Measurements from ENCODE around the gene UMAD1. TPM values are rescaled to one million over a fixed set of nuclear protein-coding genes. Genes with fewer than 3 reads are reported as not detected.

UMAD1 gene
- total RNA-seq, 1 donor from 2014 or later = 13.9 TPM

DNA sequence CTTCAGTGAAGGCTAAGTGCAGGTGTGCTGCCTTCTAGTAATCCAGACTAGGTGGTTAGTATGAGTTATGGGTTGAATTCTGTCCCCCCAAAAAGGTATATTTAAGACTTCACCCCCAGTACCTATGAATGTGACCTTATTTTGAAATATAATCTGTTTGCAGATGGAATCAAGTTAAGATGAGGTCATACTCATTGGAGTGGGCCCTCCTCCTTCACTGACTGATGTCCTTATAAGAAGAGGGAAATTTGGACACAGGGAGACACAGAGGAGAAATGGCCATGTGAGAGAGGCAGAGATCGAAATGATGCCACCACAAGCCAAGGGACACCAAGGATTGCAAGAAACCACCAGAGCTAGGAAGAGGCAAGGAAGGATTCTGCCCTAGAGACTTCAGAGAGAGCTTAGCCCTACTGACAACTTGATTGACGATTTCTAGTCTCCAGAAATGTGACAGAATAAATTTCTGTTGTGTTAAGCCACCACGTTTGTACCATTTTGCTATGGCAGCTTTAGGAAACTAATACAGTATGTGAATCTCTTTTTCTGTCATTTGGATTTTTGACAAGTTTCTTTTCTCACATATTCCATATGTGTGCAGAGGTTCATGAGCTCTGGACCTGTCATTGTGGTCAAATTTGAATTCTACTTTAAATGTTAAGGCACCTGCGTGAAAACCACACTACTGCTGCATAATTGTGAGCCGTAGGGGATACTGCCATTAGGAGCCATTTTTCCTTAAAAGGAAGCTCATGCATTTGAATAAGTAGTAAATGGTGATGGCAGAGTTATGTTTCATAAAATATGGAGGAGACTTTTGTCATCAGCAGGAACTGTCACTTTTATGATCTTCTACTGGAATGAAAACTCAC is 80.4 kb downstream of the UMAD1 start:
- Mint-ChIP-seq H3K9me3 (no peaks in the 10 kb centered on the region), H3K27me3 (no peaks in the 10 kb centered on the region), H3K36me3 (ENCODE audit: low read depth) (peaks cover 14% of the 10 kb centered on the region), H3K4me3 (no peak overlapping the region), H3K4me1 (peaks cover 18% of the 10 kb centered on the region), H3K27ac (no peak overlapping the region)
- no peak for ATAC-seq (ENCODE audit: low read depth)
- ChIA-PET POLR2A (no interaction called here), CTCF (no interaction called here)
- intact Hi-C loops (cut with micrococcal nuclease) = no loop called here
- no peak for DNase-seq
- TF ChIP-seq, protein P1, sequence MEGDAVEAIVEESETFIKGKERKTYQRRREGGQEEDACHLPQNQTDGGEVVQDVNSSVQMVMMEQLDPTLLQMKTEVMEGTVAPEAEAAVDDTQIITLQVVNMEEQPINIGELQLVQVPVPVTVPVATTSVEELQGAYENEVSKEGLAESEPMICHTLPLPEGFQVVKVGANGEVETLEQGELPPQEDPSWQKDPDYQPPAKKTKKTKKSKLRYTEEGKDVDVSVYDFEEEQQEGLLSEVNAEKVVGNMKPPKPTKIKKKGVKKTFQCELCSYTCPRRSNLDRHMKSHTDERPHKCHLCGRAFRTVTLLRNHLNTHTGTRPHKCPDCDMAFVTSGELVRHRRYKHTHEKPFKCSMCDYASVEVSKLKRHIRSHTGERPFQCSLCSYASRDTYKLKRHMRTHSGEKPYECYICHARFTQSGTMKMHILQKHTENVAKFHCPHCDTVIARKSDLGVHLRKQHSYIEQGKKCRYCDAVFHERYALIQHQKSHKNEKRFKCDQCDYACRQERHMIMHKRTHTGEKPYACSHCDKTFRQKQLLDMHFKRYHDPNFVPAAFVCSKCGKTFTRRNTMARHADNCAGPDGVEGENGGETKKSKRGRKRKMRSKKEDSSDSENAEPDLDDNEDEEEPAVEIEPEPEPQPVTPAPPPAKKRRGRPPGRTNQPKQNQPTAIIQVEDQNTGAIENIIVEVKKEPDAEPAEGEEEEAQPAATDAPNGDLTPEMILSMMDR (IDR thresholded peaks at IDR 0.05) = no peak

DNA sequence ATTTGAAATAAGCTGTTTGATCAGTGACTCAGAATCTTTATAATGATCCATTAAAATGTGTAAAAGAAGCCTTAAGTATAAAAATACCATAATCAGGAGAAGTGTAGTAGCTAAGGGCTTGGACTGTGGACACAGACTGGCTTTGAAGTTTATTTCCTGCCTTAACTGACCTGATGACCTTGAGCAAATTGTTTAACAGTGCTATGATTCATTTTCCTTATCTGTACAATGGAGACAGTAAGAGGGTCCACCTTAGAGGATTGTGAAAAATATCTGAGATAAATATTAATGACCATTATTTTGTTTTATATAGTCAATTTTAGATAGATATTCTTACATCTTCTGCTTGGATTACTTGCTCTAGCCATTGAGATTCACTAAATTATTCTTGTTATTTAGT is 91.2 kb downstream of the UMAD1 start:
- Mint-ChIP-seq H3K4me3 (no peak overlapping the region), H3K9me3 (no peaks in the 10 kb centered on the region), H3K27ac (no peak overlapping the region), H3K4me1 (peaks cover 6% of the 10 kb centered on the region), H3K27me3 (no peaks in the 10 kb centered on the region), H3K36me3 (ENCODE audit: low read depth) (peaks cover 3% of the 10 kb centered on the region)
- POLR2A ChIA-PET = no interaction called here
- DNase-seq = no peak
- intact Hi-C loops (cut with micrococcal nuclease) = no loop called here
- TF ChIP-seq, protein P1 (IDR thresholded peaks at IDR 0.05) = no peak
- ATAC-seq (ENCODE audit: low read depth) = no peak
- CTCF ChIA-PET = no interaction called here

DNA sequence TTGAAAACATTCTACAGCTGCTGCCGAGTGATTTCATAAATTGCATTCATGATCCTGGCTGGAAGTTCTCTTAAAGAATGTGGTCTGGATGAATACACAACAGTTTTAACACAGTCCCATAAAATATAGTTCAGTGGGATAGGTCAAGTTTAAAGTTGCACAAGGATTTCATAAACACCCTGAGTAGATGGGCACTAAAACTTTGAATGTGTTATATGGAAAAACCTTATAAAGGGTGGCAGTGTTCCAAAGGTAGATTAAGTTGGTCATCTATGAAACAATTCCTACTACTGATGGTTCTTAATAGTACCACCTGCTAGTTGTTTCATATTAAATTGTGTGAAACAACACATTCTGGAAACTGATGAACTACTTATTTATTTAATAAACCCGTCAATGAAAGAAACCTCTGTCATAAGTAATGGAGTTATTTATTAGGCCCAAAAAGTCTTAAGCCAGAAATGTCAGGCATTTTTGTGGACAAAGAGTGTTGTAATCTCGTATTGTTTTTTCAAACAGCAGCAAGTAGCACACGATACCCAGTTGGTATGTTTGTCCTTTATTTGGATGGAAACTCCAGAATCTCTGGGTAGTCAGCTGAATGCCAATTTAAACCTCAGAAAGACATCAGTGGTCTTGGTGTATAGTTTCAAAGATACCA is 92.2 kb downstream of the UMAD1 start:
- ATAC-seq (ENCODE audit: low read depth) = no peak
- POLR2A ChIA-PET = no interaction called here

DNA sequence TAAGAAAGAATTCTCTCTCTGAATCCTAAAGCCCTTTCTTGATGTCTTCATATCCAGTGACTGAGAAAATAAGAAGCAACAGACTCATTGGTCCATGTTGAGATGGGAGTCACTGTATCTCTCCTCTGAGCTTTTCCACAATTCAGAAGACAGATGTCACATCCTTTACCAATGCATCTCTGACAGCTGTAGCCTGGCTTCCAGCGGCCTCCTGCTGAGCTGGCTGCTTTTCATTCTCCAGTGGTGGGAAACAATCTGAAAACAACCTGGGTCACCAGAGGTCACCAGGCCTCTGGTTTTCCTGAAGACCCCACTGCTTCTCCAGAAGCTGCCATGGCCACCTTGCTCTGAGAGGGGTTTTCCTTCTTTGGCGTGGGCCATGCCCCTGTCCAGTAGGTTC is 96.1 kb downstream of the UMAD1 start:
- DNase-seq = no peak
- Mint-ChIP-seq H3K9me3 (no peaks in the 10 kb centered on the region), H3K4me1 (peaks cover 14% of the 10 kb centered on the region), H3K4me3 (no peak overlapping the region), H3K27ac (no peak overlapping the region), H3K27me3 (no peaks in the 10 kb centered on the region), H3K36me3 (ENCODE audit: low read depth) (peaks cover 5% of the 10 kb centered on the region)
- no peak for ATAC-seq (ENCODE audit: low read depth)
- intact Hi-C loops (cut with micrococcal nuclease) = no loop called here
- ChIA-PET CTCF (no interaction called here), POLR2A (interaction anchor here (0.9 kb wide), 1 partner anchor 12 kb away, joined by 3 read pairs; no protein-coding TSS in a partner anchor)
- TF ChIP-seq, protein P1 (IDR thresholded peaks at IDR 0.05) = no peak

More for the DNA sequence above, 92.2 kb downstream of the UMAD1 start:
- Mint-ChIP-seq H3K27me3 (no peaks in the 10 kb centered on the region), H3K4me3 (no peak overlapping the region), H3K9me3 (no peaks in the 10 kb centered on the region), H3K27ac (no peak overlapping the region), H3K4me1 (peaks cover 2% of the 10 kb centered on the region), H3K36me3 (ENCODE audit: low read depth) (peaks cover 5% of the 10 kb centered on the region)
- TF ChIP-seq, protein P1 (IDR thresholded peaks at IDR 0.05) = no peak
- DNase-seq = no peak
- CTCF ChIA-PET = no interaction called here
- intact Hi-C loops (cut with micrococcal nuclease) = no loop called here

DNA sequence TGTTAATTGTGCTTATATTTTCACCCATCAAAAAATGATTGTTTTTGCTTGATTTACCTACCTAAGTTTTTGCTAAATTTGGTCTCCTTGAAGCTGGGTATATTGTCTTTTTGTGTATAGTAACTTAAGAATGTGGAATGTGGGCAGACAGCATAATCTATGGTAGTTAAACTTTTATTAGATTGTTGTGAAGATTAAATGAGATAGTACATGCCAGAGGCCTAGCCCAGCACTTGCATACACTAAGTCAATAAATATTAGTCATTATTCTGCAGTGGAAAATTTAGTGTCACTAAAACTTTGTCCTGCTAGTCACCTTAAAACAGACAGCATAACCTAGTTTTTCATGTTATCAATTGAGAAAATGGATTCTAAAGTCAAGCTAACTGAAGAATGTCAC is 97.1 kb downstream of the UMAD1 start:
- no peak for ATAC-seq (ENCODE audit: low read depth)
- Mint-ChIP-seq H3K4me1 (peaks cover 14% of the 10 kb centered on the region), H3K36me3 (ENCODE audit: low read depth) (peaks cover 5% of the 10 kb centered on the region), H3K4me3 (no peak overlapping the region), H3K27me3 (no peaks in the 10 kb centered on the region), H3K27ac (no peak overlapping the region), H3K9me3 (no peaks in the 10 kb centered on the region)
- intact Hi-C loops (cut with micrococcal nuclease) = no loop called here
- CTCF ChIA-PET = no interaction called here
- DNase-seq = no peak
- POLR2A ChIA-PET = no interaction called here
- TF ChIP-seq, protein P1 (IDR thresholded peaks at IDR 0.05) = no peak

All from activated B cell treated with CpG ODN at 0.5 μM for 24 hours (primary cell).